ENCODE results near the gene SLC17A1.
"Not testable (repeated sequence)": the region's sequence is repeated elsewhere in the genome, so short reads cannot be mapped to it uniquely, and the experiment has no call there.

SLC17A1 gene

GRCh38 chr6:25754535-25754934, 77.3 kb downstream of the SLC17A1 start, which contains the start of gene SLC17A4:
Gene SLC17A4 (plus strand): TSS chr6:25754742. CDS start chr6:25761963, 7,221 bp downstream.
- no peak for TF ChIP-seq CTCF (IDR thresholded peaks at IDR 0.05)
- H3K27ac Mint-ChIP-seq = no peak within 1 kb of the TSS
- H3K4me3 Mint-ChIP-seq = no peak within 1 kb of the TSS

GRCh38 chr6:25753079-25753478, 78.8 kb downstream of the SLC17A1 start:
- Mint-ChIP-seq H3K36me3 (ENCODE audit: low read depth) (no peaks in the 10 kb centered on the region), H3K4me3 (no peak overlapping the region), H3K27ac (no peak overlapping the region), H3K4me1 (no peaks in the 10 kb centered on the region), H3K9me3 (no peaks in the 10 kb centered on the region), H3K27me3 (ENCODE audit: low read depth, poor library complexity) (peaks cover 13% of the 10 kb centered on the region)
- DNase-seq = no peak
- no peak for TF ChIP-seq CTCF (IDR thresholded peaks at IDR 0.05)

More at GRCh38 chr6:25754535-25754934, 77.3 kb downstream of the SLC17A1 start, which contains the start of gene SLC17A4:
- H3K27me3 Mint-ChIP-seq (ENCODE audit: low read depth, poor library complexity) = peaks cover 17% of the 10 kb centered on the region
- no peaks in the 10 kb centered on the region for H3K4me1 Mint-ChIP-seq
- H3K9me3 Mint-ChIP-seq = no peaks in the 10 kb centered on the region
- no peaks in the 10 kb centered on the region for H3K36me3 Mint-ChIP-seq (ENCODE audit: low read depth)
- DNase-seq = no peak

- TF ChIP-seq CTCF (IDR thresholded peaks at IDR 0.05) = no peak
- no peak for DNase-seq
- no peaks in the 10 kb centered on the region for H3K36me3 Mint-ChIP-seq (ENCODE audit: low read depth)
- H3K9me3 Mint-ChIP-seq = no peaks in the 10 kb centered on the region
- H3K27ac Mint-ChIP-seq = no peak overlapping the region
- peaks cover 12% of the 10 kb centered on the region for H3K27me3 Mint-ChIP-seq (ENCODE audit: low read depth, poor library complexity)
- no peaks in the 10 kb centered on the region for H3K4me1 Mint-ChIP-seq
- no peak overlapping the region for H3K4me3 Mint-ChIP-seq
Observed at GRCh38 chr6:25750906-25751305, 80.9 kb downstream of the SLC17A1 start.

- H3K36me3 Mint-ChIP-seq (ENCODE audit: low read depth) = no peaks in the 10 kb centered on the region
- H3K27ac Mint-ChIP-seq = no peak overlapping the region
- H3K4me1 Mint-ChIP-seq = no peaks in the 10 kb centered on the region
- H3K27me3 Mint-ChIP-seq (ENCODE audit: low read depth, poor library complexity) = peaks cover 2% of the 10 kb centered on the region
- no peak overlapping the region for H3K4me3 Mint-ChIP-seq
- H3K9me3 Mint-ChIP-seq = no peaks in the 10 kb centered on the region
- no peak for TF ChIP-seq CTCF (IDR thresholded peaks at IDR 0.05)
- no peak for DNase-seq
Observed at GRCh38 chr6:25749837-25750236, 82.0 kb downstream of the SLC17A1 start.

- H3K4me1 Mint-ChIP-seq; H3K4me3 Mint-ChIP-seq; H3K36me3 Mint-ChIP-seq (ENCODE audit: low read depth); H3K27me3 Mint-ChIP-seq (ENCODE audit: low read depth, poor library complexity); H3K9me3 Mint-ChIP-seq; H3K27ac Mint-ChIP-seq; DNase-seq: not testable (repeated sequence)
Observed at GRCh38 chr6:25748601-25749517, 83.0 kb downstream of the SLC17A1 start.

GRCh38 chr6:25748049-25748448, 83.8 kb downstream of the SLC17A1 start:
- DNase-seq = no peak
- Mint-ChIP-seq H3K27me3 (ENCODE audit: low read depth, poor library complexity) (no peaks in the 10 kb centered on the region), H3K9me3 (no peaks in the 10 kb centered on the region), H3K4me1 (no peaks in the 10 kb centered on the region), H3K4me3 (no peak overlapping the region), H3K36me3 (ENCODE audit: low read depth) (no peaks in the 10 kb centered on the region), H3K27ac (no peak overlapping the region)
- TF ChIP-seq CTCF (IDR thresholded peaks at IDR 0.05) = no peak
